GM21723 (cell line): ENCODE measurements around the gene IMMP2L.

Experiments used
- ATAC-seq: cut with Tn5 transposase; IDR thresholded peaks from one replicate; pipeline ENCODE4 v1.9.1; 2021; ENCODE audit warnings: mild to moderate bottlenecking, moderate library complexity; ENCODE audit not compliant: unreplicated experiment

IMMP2L gene

GRCh38 chr7:110786328-110786965, 775.8 kb downstream of the IMMP2L start:
- no peak for ATAC-seq

GRCh38 chr7:110784749-110785148, 777.5 kb downstream of the IMMP2L start:
- ATAC-seq: no peak

- ATAC-seq: no peak
Measured at GRCh38 chr7:110780712-110781111, 781.6 kb downstream of the IMMP2L start.

- no peak for ATAC-seq
Measured at GRCh38 chr7:110779339-110779738, 783.0 kb downstream of the IMMP2L start.

GRCh38 chr7:110775046-110775445, 787.2 kb downstream of the IMMP2L start:
- no peak for ATAC-seq

- no peak for ATAC-seq
Measured at GRCh38 chr7:110774071-110774470, 788.2 kb downstream of the IMMP2L start.

GRCh38 chr7:110772615-110773014, 789.7 kb downstream of the IMMP2L start:
- ATAC-seq: no peak

GRCh38 chr7:110771717-110772116, 790.6 kb downstream of the IMMP2L start:
- no peak for ATAC-seq

GRCh38 chr7:110767550-110768110, 794.7 kb downstream of the IMMP2L start:
- no peak for ATAC-seq

- no peak for ATAC-seq
Measured at GRCh38 chr7:110766864-110767263, 795.4 kb downstream of the IMMP2L start.

GRCh38 chr7:110764852-110765251, 797.4 kb downstream of the IMMP2L start:
- no peak for ATAC-seq

- no peak for ATAC-seq
Measured at GRCh38 chr7:110762546-110763225, 799.6 kb downstream of the IMMP2L start.

- no peak for ATAC-seq
Measured at GRCh38 chr7:110760341-110760740, 802.0 kb downstream of the IMMP2L start.

GRCh38 chr7:110759069-110759468, 803.2 kb downstream of the IMMP2L start:
- ATAC-seq: no peak

GRCh38 chr7:110754649-110755048, 807.6 kb downstream of the IMMP2L start:
- ATAC-seq: no peak

- ATAC-seq: no peak
Measured at GRCh38 chr7:110750931-110751605, 811.2 kb downstream of the IMMP2L start.

- ATAC-seq: no peak
Measured at GRCh38 chr7:110733221-110733620, 829.1 kb downstream of the IMMP2L start.

GRCh38 chr7:110724811-110725210, 837.5 kb downstream of the IMMP2L start:
- no peak for ATAC-seq

- ATAC-seq: no peak
Measured at GRCh38 chr7:110721395-110721794, 840.9 kb downstream of the IMMP2L start.

- no peak for ATAC-seq
Measured at GRCh38 chr7:110720626-110721025, 841.7 kb downstream of the IMMP2L start.

- no peak for ATAC-seq
Measured at GRCh38 chr7:110719741-110720140, 842.6 kb downstream of the IMMP2L start.
